H9 (cell line): ENCODE results near the gene LZIC. TPM values are rescaled to one million over a fixed set of nuclear protein-coding genes. Genes with fewer than 3 reads are reported as not detected.

ENCODE experiments used
- DNase-seq: peaks from one replicate; pipeline ENCODE4 v3.0.0-alpha.2; 2017
- H2AFZ ChIP-seq: one replicate; pipeline ENCODE4 v1.6.1; 2013; ENCODE audit warnings: mild to moderate bottlenecking, low read length, control low read depth, moderate library complexity
- H2AK5ac ChIP-seq: 2 replicates; pipeline ENCODE4 v1.6.1; 2013; ENCODE audit warnings: low read length, control low read depth, mixed read lengths; ENCODE audit not compliant: insufficient read length
- H2BK120ac ChIP-seq: one replicate; pipeline ENCODE4 v1.6.1; 2013; ENCODE audit warnings: low read depth, mild to moderate bottlenecking, low read length, control low read depth, inconsistent platforms; ENCODE audit not compliant: poor library complexity, severe bottlenecking
- H2BK12ac ChIP-seq: 2 replicates; pipeline ENCODE4 v1.6.1; 2013; ENCODE audit warnings: low read length, control low read depth, mixed read lengths, low read depth; ENCODE audit not compliant: insufficient read length
- H2BK15ac ChIP-seq: 2 replicates; pipeline ENCODE4 v1.6.1; 2013; ENCODE audit warnings: low read depth, low read length, control low read depth
- H2BK20ac ChIP-seq: one replicate; pipeline ENCODE4 v1.6.1; 2013; ENCODE audit warnings: low read depth, mild to moderate bottlenecking, low read length, control low read depth, inconsistent platforms; ENCODE audit not compliant: poor library complexity, severe bottlenecking
- H2BK5ac ChIP-seq: 2 replicates; pipeline ENCODE4 v1.6.1; 2013; ENCODE audit warnings: low read length, control low read depth, mixed read lengths; ENCODE audit not compliant: insufficient read length
- H3K14ac ChIP-seq: 2 replicates; pipeline ENCODE4 v1.6.1; 2013; ENCODE audit warnings: low read length, control low read depth; ENCODE audit not compliant: insufficient read depth
- H3K18ac ChIP-seq: 2 replicates; pipeline ENCODE4 v1.6.1; 2013; ENCODE audit warnings: low read depth, mild to moderate bottlenecking, mixed read lengths, low read length, control low read depth; ENCODE audit not compliant: insufficient read length
- H3K23ac ChIP-seq: 2 replicates; pipeline ENCODE4 v1.6.1; 2013; ENCODE audit warnings: low read length, control low read depth, mixed read lengths, low read depth; ENCODE audit not compliant: insufficient read length
- H3K23me2 ChIP-seq: 2 replicates; pipeline ENCODE4 v1.6.1; 2013; ENCODE audit warnings: low read depth, mild to moderate bottlenecking, mixed read lengths, low read length, control low read depth; ENCODE audit not compliant: insufficient read length, poor library complexity, severe bottlenecking
- H3K27ac ChIP-seq: 2 replicates; pipeline ENCODE4 v1.5.1; 2013; ENCODE audit warnings: low read length, control low read depth, mixed read lengths, low read depth; ENCODE audit not compliant: insufficient read length
- H3K27me3 ChIP-seq: 2 replicates; pipeline ENCODE4 v1.6.1; 2013; ENCODE audit warnings: low read length, control low read depth, inconsistent platforms; ENCODE audit not compliant: insufficient read depth
- H3K4ac ChIP-seq: 2 replicates; pipeline ENCODE4 v1.6.1; 2013; ENCODE audit warnings: low read depth, mild to moderate bottlenecking, control low read depth, inconsistent platforms, low read length, moderate library complexity
- H3K4me1 ChIP-seq: 2 replicates; pipeline ENCODE4 v1.6.1; 2013; ENCODE audit warnings: low read length, control low read depth, inconsistent platforms; ENCODE audit not compliant: insufficient read depth
- H3K4me2 ChIP-seq: 2 replicates; pipeline ENCODE4 v1.6.1; 2013; ENCODE audit warnings: low read length, control low read depth, mixed read lengths; ENCODE audit not compliant: insufficient read length, insufficient read depth
- H3K56ac ChIP-seq: 2 replicates; pipeline ENCODE4 v1.6.1; 2013; ENCODE audit warnings: low read depth, mild to moderate bottlenecking, mixed read lengths, low read length, control low read depth; ENCODE audit not compliant: insufficient read length
- H3K79me1 ChIP-seq: 2 replicates; pipeline ENCODE4 v1.6.1; 2013; ENCODE audit warnings: low read depth, mild to moderate bottlenecking, moderate library complexity, low read length, control low read depth, inconsistent platforms; ENCODE audit not compliant: insufficient read depth, poor library complexity, severe bottlenecking
- H3K79me2 ChIP-seq: 2 replicates; pipeline ENCODE4 v1.6.1; 2013; ENCODE audit warnings: low read length, control low read depth, inconsistent platforms; ENCODE audit not compliant: insufficient read depth
- H3K9ac ChIP-seq: 2 replicates; pipeline ENCODE4 v1.6.1; 2013; ENCODE audit warnings: low read length, control low read depth, mixed read lengths; ENCODE audit not compliant: insufficient read length; ENCODE audit errors: extremely low read depth
- H3K9me3 ChIP-seq: one replicate; pipeline ENCODE4 v1.6.1; 2013; ENCODE audit warnings: low read depth, low read length, inconsistent platforms; ENCODE audit not compliant: control insufficient read depth
- H3T11ph ChIP-seq: one replicate; pipeline ENCODE4 v1.6.1; 2013; ENCODE audit warnings: mild to moderate bottlenecking, low read length, control low read depth, inconsistent platforms
- H4K20me1 ChIP-seq: one replicate; pipeline ENCODE4 v1.6.1; 2013; ENCODE audit not compliant: control insufficient read depth, insufficient read length, insufficient read depth
- H4K5ac ChIP-seq: 2 replicates; pipeline ENCODE4 v1.6.1; 2013; ENCODE audit warnings: low read depth, mild to moderate bottlenecking, mixed read lengths, low read length, control low read depth; ENCODE audit not compliant: insufficient read length
- H4K8ac ChIP-seq: replicated peaks from 2 replicates; pipeline ENCODE4 v1.6.1; 2013; ENCODE audit warnings: low read length, control low read depth, mixed read lengths, low read depth; ENCODE audit not compliant: insufficient read length
- H4K91ac ChIP-seq: 2 replicates; pipeline ENCODE4 v1.6.1; 2013; ENCODE audit warnings: low read depth, mild to moderate bottlenecking, moderate library complexity, mixed read lengths, low read length, control low read depth; ENCODE audit not compliant: insufficient read length
- H3K27ac Mint-ChIP-seq, 3 experiments: 2 replicates in 2 of 3; 3 replicates in 1 of 3; pipeline ENCODE4 v1.8.0; 2020 to 2021; ENCODE audit warnings: mixed read lengths in 3 of 3, mild to moderate bottlenecking in 1 of 3, moderate library complexity in 1 of 3
- H3K27me3 Mint-ChIP-seq: 2 replicates; pipeline ENCODE4 v1.8.0; 2021; ENCODE audit warnings: low read depth, mild to moderate bottlenecking, moderate library complexity, mixed read lengths
- H3K36me3 Mint-ChIP-seq, 3 experiments: 2 replicates in 2 of 3; 3 replicates in 1 of 3; pipeline ENCODE4 v1.8.0; 2020 to 2021; ENCODE audit warnings: low read depth in 3 of 3, mixed read lengths in 3 of 3; ENCODE audit not compliant: insufficient read depth in 1 of 3
- H3K4me1 Mint-ChIP-seq, 2 experiments: 2 replicates each; pipeline ENCODE4 v1.8.0; 2020; ENCODE audit warnings: mixed read lengths in 2 of 2
- H3K4me3 Mint-ChIP-seq, 2 experiments: 2 replicates in 1 of 2; 3 replicates in 1 of 2; pipeline ENCODE4 v1.8.0; 2020 to 2021; ENCODE audit warnings: mild to moderate bottlenecking in 2 of 2, mixed read lengths in 2 of 2, moderate library complexity in 1 of 2
- H3K9me3 Mint-ChIP-seq, 2 experiments: 2 replicates in 1 of 2; 3 replicates in 1 of 2; pipeline ENCODE4 v1.8.0; 2020; ENCODE audit warnings: mild to moderate bottlenecking in 2 of 2, mixed read lengths in 2 of 2, moderate library complexity in 1 of 2
- WGBS: extraction: QIAGEN DNeasy Blood & Tissue Kit; methylation state at CpG from one replicate; pipeline ENCODE4 v1.1.7; 2013; ENCODE audit warnings: missing lambda C conversion rate, low lambda C conversion rate, mixed read lengths; ENCODE audit not compliant: insufficient read length; ENCODE audit errors: extremely low coverage; 5-methylcytosine and 5-hydroxymethylcytosine counted together
- total RNA-seq: library from RNA; stranded (reverse); gene quantifications from 2 replicates; pipeline ENCODE4 v1.2.1, GENCODE V29; 2021
- TF ChIP-seq, protein P1 (sequence below): fragments of 200-600 bp; sonication (generic); conservative IDR thresholded peaks from 3 replicates; pipeline ENCODE4 v1.8.0; 2021; ENCODE audit warnings: antibody characterized with exemption, mild to moderate bottlenecking

The LZIC gene
- total RNA-seq, 1 experiment from 2014 or later, result 22.9 TPM

DNA sequence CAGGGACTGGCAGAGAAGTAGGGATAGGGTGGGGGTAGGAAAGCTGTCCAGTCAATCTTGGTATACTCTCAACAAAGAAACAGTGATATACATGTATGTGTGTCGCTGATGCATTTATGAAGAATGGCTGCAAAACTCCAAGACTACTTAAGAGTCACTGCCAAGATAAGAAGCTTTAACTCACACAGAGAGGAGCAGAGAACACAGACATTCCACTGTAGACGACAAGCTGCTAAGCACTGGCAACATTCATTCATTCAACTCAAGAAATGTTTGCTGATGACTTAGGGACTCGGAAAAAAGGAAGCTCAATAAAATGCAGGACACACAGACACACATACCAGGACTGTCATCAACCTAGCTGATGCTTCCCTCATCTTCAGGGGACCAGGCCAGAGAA is 38.6 kb downstream of the LZIC start:
- Histone ChIP-seq H2BK12ac (no peak overlapping the region), H2AK5ac (no peak overlapping the region), H2BK120ac (no peak overlapping the region), H3K4me1 (0 out of 2 replicates have a peak, but pooled peaks cover 2% of the 10 kb centered on the region), H3K27ac (no peak overlapping the region), H3K23ac (no peak overlapping the region), H2AFZ (no peak overlapping the region), H3K4me2 (no peak overlapping the region), H3K9ac (no peak overlapping the region), H3K79me2 (peaks cover 3% of the 10 kb centered on the region; the same call in 1 of the 2 replicates), H4K91ac (no peak overlapping the region), H3K18ac (no peak overlapping the region), H2BK20ac (no peak overlapping the region), H3K14ac (no peak overlapping the region), H3T11ph (no peak overlapping the region), H3K56ac (no peak overlapping the region), H3K23me2 (peaks cover 5% of the 10 kb centered on the region), H3K9me3 (no peaks in the 10 kb centered on the region), H4K20me1 (no peaks in the 10 kb centered on the region), H2BK5ac (no peak overlapping the region), H4K8ac (no peak overlapping the region), H2BK15ac (no peak overlapping the region), H3K4ac (no peak overlapping the region), H4K5ac (no peak overlapping the region), H3K79me1 (no peaks in the 10 kb centered on the region), H3K27me3 (no peaks in the 10 kb centered on the region)
- WGBS, result no CpG with 5 or more reads among the region's 3 CpGs
- Mint-ChIP-seq H3K27me3 (no peaks in the 10 kb centered on the region; the same call in 1 of the 2 replicates), H3K4me3 (no peak overlapping the region), H3K9me3 (no peaks in the 10 kb centered on the region), H3K4me1 (peaks cover 14 to 30% of the 10 kb centered on the region in 2 experiments), H3K27ac (no peak overlapping the region; a peak in 1 of 7 replicates), H3K36me3 (no peaks in the 10 kb centered on the region; a peak in 1 of 7 replicates)
- no peak for DNase-seq
- TF ChIP-seq, protein P1, sequence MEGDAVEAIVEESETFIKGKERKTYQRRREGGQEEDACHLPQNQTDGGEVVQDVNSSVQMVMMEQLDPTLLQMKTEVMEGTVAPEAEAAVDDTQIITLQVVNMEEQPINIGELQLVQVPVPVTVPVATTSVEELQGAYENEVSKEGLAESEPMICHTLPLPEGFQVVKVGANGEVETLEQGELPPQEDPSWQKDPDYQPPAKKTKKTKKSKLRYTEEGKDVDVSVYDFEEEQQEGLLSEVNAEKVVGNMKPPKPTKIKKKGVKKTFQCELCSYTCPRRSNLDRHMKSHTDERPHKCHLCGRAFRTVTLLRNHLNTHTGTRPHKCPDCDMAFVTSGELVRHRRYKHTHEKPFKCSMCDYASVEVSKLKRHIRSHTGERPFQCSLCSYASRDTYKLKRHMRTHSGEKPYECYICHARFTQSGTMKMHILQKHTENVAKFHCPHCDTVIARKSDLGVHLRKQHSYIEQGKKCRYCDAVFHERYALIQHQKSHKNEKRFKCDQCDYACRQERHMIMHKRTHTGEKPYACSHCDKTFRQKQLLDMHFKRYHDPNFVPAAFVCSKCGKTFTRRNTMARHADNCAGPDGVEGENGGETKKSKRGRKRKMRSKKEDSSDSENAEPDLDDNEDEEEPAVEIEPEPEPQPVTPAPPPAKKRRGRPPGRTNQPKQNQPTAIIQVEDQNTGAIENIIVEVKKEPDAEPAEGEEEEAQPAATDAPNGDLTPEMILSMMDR, result no peak
